GM23338 (cell line): ENCODE data around the gene IGF1. TPM values are rescaled to one million over a fixed set of nuclear protein-coding genes. Genes with fewer than 3 reads are reported as not detected.
"Not testable (repeated sequence)": the region's sequence is repeated elsewhere in the genome, so short reads cannot be mapped to it uniquely, and the experiment has no call there.

Experiments used
- ATAC-seq: fragments of 200-7000 bp; cut with Tn5 transposase; 3 replicates; pipeline ENCODE4 v1.9.1; 2020
- DNase-seq: peaks from one replicate; pipeline ENCODE4 v3.0.0-alpha.2; 2015; ENCODE audit warnings: low spot score
- H2AFZ ChIP-seq: fragments of 200-600 bp; sonication (generic); 2 replicates; pipeline ENCODE4 v1.8.0; 2016; ENCODE audit warnings: antibody characterized with exemption, mild to moderate bottlenecking, moderate library complexity
- H3F3A ChIP-seq: fragments of 200-600 bp; sonication (generic); replicated peaks from 2 replicates; pipeline ENCODE4 v1.8.0; 2017; ENCODE audit warnings: antibody characterized with exemption, mixed run types, low read depth
- H3K27ac ChIP-seq: fragments of 200-600 bp; sonication (generic); 2 replicates; pipeline ENCODE4 v1.6.1; 2016; ENCODE audit warnings: low read depth
- H3K27me3 ChIP-seq: fragments of 200-600 bp; sonication (generic); 2 replicates; pipeline ENCODE4 v1.8.0; 2016; ENCODE audit warnings: mild to moderate bottlenecking, mixed run types, moderate library complexity; ENCODE audit not compliant: insufficient read depth
- H3K36me3 ChIP-seq: fragments of 200-600 bp; sonication (generic); 2 replicates; pipeline ENCODE4 v1.8.0; 2016; ENCODE audit warnings: mild to moderate bottlenecking; ENCODE audit not compliant: insufficient read depth
- H3K4me1 ChIP-seq: fragments of 200-600 bp; sonication (generic); 2 replicates; pipeline ENCODE4 v1.8.0; 2016; ENCODE audit warnings: mild to moderate bottlenecking, moderate library complexity; ENCODE audit not compliant: insufficient read depth
- H3K4me2 ChIP-seq: fragments of 200-600 bp; sonication (generic); 2 replicates; pipeline ENCODE4 v1.7.1; 2017; ENCODE audit warnings: mixed run types
- H3K4me3 ChIP-seq: fragments of 200-600 bp; sonication (generic); 2 replicates; pipeline ENCODE4 v1.6.1; 2016; ENCODE audit warnings: mixed run types
- H3K79me2 ChIP-seq: fragments of 200-600 bp; sonication (generic); replicated peaks from 2 replicates; pipeline ENCODE4 v1.8.0; 2017; ENCODE audit warnings: mild to moderate bottlenecking; ENCODE audit not compliant: insufficient read depth
- H3K9me2 ChIP-seq: fragments of 200-600 bp; sonication (generic); 2 replicates; pipeline ENCODE4 v1.8.0; 2017; ENCODE audit not compliant: insufficient read depth
- H4K20me1 ChIP-seq: fragments of 200-600 bp; sonication (generic); replicated peaks from 2 replicates; pipeline ENCODE4 v1.8.0; 2017; ENCODE audit warnings: mild to moderate bottlenecking; ENCODE audit not compliant: insufficient read depth
- H3K27ac Mint-ChIP-seq: 2 replicates; pipeline ENCODE4 v1.8.0; 2020; ENCODE audit warnings: inconsistent platforms, mild to moderate bottlenecking, moderate library complexity, mixed read lengths
- H3K27me3 Mint-ChIP-seq: 3 replicates; pipeline ENCODE4 v1.8.0; 2022; ENCODE audit warnings: low read depth, mild to moderate bottlenecking, moderate library complexity, mixed read lengths, inconsistent platforms; ENCODE audit not compliant: insufficient read depth, poor library complexity
- H3K36me3 Mint-ChIP-seq: 3 replicates; pipeline ENCODE4 v1.8.0; 2021; ENCODE audit warnings: low read depth, mild to moderate bottlenecking, inconsistent platforms, moderate library complexity, mixed read lengths
- H3K4me1 Mint-ChIP-seq: 3 replicates; pipeline ENCODE4 v1.8.0; 2020; ENCODE audit warnings: mild to moderate bottlenecking, inconsistent platforms, mixed read lengths
- H3K4me3 Mint-ChIP-seq: 3 replicates; pipeline ENCODE4 v1.8.0; 2021; ENCODE audit warnings: moderate library complexity, mild to moderate bottlenecking, inconsistent platforms, mixed read lengths
- H3K9me3 Mint-ChIP-seq: 3 replicates; pipeline ENCODE4 v1.8.0; 2020; ENCODE audit warnings: moderate library complexity, mild to moderate bottlenecking, inconsistent platforms, mixed read lengths
- ETS1 ChIP-seq: IDR thresholded peaks from 2 replicates; pipeline ENCODE4 v1.6.1; 2016; ENCODE audit warnings: antibody characterized with exemption
- ZNF462 ChIP-seq: fragments of 250-450 bp; sonication (Bioruptor Pico); IDR thresholded peaks from 2 replicates; pipeline ENCODE4 v1.5.0; 2020; ENCODE audit warnings: mild to moderate bottlenecking, moderate library complexity
- polyA plus RNA-seq: library from polyadenylated mRNA; unstranded; fragments of >200 nt; fragmentation: Nextera tagmentation; extraction: Ambion mirVana; gene quantifications from 2 replicates; pipeline ENCODE4 v1.2.1, GENCODE V29; 2016
- total RNA-seq: library from RNA; depleted of rRNA; stranded (reverse); fragments of >200 nt; shearing (Covaris generic); gene quantifications from 2 replicates; pipeline ENCODE4 v1.2.3, GENCODE V29; 2014

Gene IGF1
- total and polyA plus RNA-seq, 2 experiments from 2014 or later: 0.29 TPM; not detected in 1

DNA sequence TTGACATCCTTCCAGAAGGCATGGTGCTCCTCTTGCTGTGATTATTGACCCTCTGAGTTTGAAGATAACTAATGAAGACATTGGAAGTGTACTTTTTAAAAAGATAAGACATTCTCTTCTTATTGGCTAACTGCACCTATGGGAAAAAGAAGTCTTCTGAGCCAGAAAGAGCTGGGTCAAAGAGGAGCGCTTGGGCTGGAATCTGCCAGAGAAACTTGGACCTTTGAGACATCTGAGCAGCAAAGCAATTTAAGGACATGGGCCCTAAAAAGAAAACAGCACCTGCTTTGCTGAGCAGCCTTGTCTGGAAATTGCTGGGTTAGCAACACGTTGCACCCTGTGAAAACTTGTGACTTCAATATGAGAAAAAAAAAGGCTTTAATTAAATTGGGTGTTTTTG lies 27.8 kb downstream of the IGF1 start (continued):
- TF ChIP-seq ZNF462 (no peak), ETS1 (no peak)

DNA sequence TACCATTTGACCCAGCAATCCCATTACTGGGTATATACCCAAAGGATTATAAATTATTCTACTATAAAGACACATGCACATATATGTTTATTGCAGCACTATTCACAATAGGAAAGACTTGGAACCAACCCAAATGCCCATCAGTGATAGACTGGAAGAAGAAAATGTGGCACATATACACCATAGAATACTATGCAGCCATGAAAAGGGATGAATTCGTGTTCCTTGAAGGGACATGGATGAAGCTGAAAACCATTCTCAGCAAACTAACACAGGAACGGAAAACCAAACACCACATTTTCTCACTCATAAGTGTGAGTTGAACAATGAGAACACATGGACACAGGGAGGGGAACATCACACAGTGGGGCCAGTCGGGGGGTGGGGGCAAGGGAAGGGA lies 31.3 kb downstream of the IGF1 start:
- not testable (repeated sequence) for DNase-seq, H3K27ac Mint-ChIP-seq, H3K4me1 Mint-ChIP-seq, H3K4me1 ChIP-seq, H3K79me2 ChIP-seq, H4K20me1 ChIP-seq, H3F3A ChIP-seq, H3K9me2 ChIP-seq, H3K4me3 ChIP-seq, H3K36me3 Mint-ChIP-seq, H3K27ac ChIP-seq, H3K4me2 ChIP-seq, H3K9me3 Mint-ChIP-seq, H2AFZ ChIP-seq, H3K4me3 Mint-ChIP-seq, H3K27me3 Mint-ChIP-seq, H3K36me3 ChIP-seq, H3K27me3 ChIP-seq, ATAC-seq

- H3K27me3 Mint-ChIP-seq, H3K27ac Mint-ChIP-seq, H3K4me3 ChIP-seq, H3K9me2 ChIP-seq, H3K79me2 ChIP-seq, DNase-seq, H2AFZ ChIP-seq, H3K27ac ChIP-seq, H3K4me3 Mint-ChIP-seq, ATAC-seq, H3K9me3 Mint-ChIP-seq, H3K4me1 ChIP-seq, H3K4me2 ChIP-seq, H3F3A ChIP-seq, H3K27me3 ChIP-seq, H4K20me1 ChIP-seq, H3K36me3 ChIP-seq, H3K4me1 Mint-ChIP-seq, H3K36me3 Mint-ChIP-seq: not testable (repeated sequence)
These were observed 32.9 kb downstream of the IGF1 start for GRCh38 chr12:102447426-102447825.
